Right lobe of liver (tissue), 4 donors: ENCODE data around the gene MEIS2.

ENCODE experiments used
- CTCF ChIP-seq, 4 donors: fragments of 200-600 bp in 3 of 4; fragments of 450-650 bp in 1 of 4; IDR thresholded peaks; one replicate each; pipeline versions ENCODE4 v1.5.1 to v1.8.0; 2016 to 2022; ENCODE audit warnings: antibody characterized with exemption in 4 of 4, mild to moderate bottlenecking in 2 of 4
- POLR2A ChIP-seq: fragments of 450-650 bp; IDR thresholded peaks from one replicate; pipeline ENCODE4 v1.6.1; 2017; ENCODE audit warnings: antibody characterized with exemption, mild to moderate bottlenecking
- donor health status: DM: no; HTN: no; CAD: no.
- donor health status: DM: no; HTN: no; CAD: no.
- donor health status: DM: no; HTN: yes; CAD: no.

DNA sequence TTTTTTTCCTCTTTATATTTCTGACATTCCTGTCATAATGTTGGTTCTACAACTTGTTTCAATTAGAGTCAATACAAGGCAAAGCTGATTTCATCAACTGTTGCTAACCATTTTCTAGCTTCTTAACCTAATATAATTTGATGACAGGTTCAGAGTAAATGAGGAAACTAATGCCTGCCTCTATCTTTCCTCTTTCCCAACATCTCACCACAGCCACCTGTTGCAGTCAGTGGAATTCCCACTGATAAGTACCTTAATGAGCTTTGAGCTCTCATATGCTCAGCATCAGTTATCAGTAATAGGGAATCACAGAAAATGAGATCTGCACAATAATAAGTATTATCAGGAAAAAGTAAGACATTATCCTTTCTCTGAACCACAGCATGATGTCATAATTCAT is 241.9 kb downstream of the MEIS2 start:
- TF ChIP-seq CTCF (IDR thresholded peaks at IDR 0.05) = no peak
- no peak for TF ChIP-seq POLR2A
